Activated CD8-positive, alpha-beta T cell treated with anti-CD3 and anti-CD28 coated beads for 36 hours (primary cell): ENCODE measurements around the gene COL19A1. TPM values are rescaled to one million over a fixed set of nuclear protein-coding genes. Genes with fewer than 3 reads are reported as not detected.

Source experiments
- ATAC-seq: fragments of 200-7000 bp; cut with Tn5 transposase; one replicate; pipeline ENCODE4 v1.10.0; 2021; ENCODE audit warnings: mild to moderate bottlenecking, moderate library complexity
- CTCF ChIA-PET: fragments of 350-600 bp; sonication (Branson Sonifier 250); formaldehyde crosslinking; loops from one replicate; lab custom pipeline; 2021; ENCODE audit warnings: antibody characterized with exemption; lab: Charles Lee
- POLR2A ChIA-PET: fragments of 350-600 bp; sonication (Branson Sonifier 250); formaldehyde crosslinking; loops from one replicate; lab custom pipeline; 2021; ENCODE audit warnings: antibody characterized with exemption; lab: Charles Lee
- DNase-seq: peaks from one replicate; pipeline ENCODE4 v3.0.0-alpha.2; 2020
- H3K27ac Mint-ChIP-seq: one replicate; pipeline ENCODE4 v1.8.0; 2021; ENCODE audit warnings: mild to moderate bottlenecking, mixed read lengths
- H3K27me3 Mint-ChIP-seq: one replicate; pipeline ENCODE4 v1.8.0; 2021; ENCODE audit warnings: mixed read lengths
- H3K36me3 Mint-ChIP-seq: one replicate; pipeline ENCODE4 v1.8.0; 2021; ENCODE audit warnings: low read depth, mixed read lengths
- H3K4me1 Mint-ChIP-seq: one replicate; pipeline ENCODE4 v1.8.0; 2021; ENCODE audit warnings: low read depth, mixed read lengths
- H3K4me3 Mint-ChIP-seq: one replicate; pipeline ENCODE4 v1.8.0; 2021; ENCODE audit warnings: mild to moderate bottlenecking, moderate library complexity, mixed read lengths
- H3K9me3 Mint-ChIP-seq: one replicate; pipeline ENCODE4 v1.8.0; 2021; ENCODE audit warnings: mixed read lengths
- intact Hi-C: fragments of 100-400 bp; cut with micrococcal nuclease; formaldehyde crosslinking; loops from one replicate; pipeline ENCODE4 v1.10.0; 2022
- total RNA-seq, 2 experiments: library from RNA; stranded (reverse); gene quantifications; one replicate each; pipeline ENCODE4 v1.2.3, GENCODE V29; 2021
- TF ChIP-seq, protein P1 (sequence below): fragments of 200-600 bp; IDR thresholded peaks from one replicate; pipeline ENCODE4 v1.8.0; 2022; ENCODE audit warnings: antibody characterized with exemption, mild to moderate bottlenecking

COL19A1 gene
- total RNA-seq, 2 experiments from 2014 or later: 0.14 TPM; not detected in 1

DNA sequence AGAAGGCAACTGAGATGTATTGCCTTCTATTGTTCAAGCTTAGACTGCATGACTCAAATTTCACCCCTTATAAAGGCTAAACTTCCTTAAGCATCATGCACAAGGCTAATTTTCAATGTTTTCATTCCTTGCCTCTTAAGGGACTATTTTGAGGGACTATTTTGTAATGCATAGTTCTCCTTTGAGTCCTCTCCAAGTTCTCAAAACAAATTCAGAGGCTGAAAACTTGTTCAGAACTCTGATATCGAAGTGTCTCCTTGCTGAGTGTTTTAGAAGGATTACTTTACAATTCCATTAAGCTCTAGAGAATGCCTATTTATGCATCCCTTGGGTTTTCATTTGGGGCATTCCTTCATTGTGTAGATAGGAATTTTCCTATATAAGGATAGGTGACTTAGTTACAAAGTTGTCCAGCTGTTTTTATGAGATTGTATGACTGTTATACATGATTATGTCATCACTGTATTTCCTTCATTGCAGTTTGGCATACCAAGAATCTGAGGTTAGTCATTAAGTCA is 41.7 kb downstream of the COL19A1 start:
- ChIA-PET CTCF (no interaction called here), POLR2A (no interaction called here)
- DNase-seq: no peak
- TF ChIP-seq, protein P1, sequence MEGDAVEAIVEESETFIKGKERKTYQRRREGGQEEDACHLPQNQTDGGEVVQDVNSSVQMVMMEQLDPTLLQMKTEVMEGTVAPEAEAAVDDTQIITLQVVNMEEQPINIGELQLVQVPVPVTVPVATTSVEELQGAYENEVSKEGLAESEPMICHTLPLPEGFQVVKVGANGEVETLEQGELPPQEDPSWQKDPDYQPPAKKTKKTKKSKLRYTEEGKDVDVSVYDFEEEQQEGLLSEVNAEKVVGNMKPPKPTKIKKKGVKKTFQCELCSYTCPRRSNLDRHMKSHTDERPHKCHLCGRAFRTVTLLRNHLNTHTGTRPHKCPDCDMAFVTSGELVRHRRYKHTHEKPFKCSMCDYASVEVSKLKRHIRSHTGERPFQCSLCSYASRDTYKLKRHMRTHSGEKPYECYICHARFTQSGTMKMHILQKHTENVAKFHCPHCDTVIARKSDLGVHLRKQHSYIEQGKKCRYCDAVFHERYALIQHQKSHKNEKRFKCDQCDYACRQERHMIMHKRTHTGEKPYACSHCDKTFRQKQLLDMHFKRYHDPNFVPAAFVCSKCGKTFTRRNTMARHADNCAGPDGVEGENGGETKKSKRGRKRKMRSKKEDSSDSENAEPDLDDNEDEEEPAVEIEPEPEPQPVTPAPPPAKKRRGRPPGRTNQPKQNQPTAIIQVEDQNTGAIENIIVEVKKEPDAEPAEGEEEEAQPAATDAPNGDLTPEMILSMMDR: no peak
- ATAC-seq: no peak
- H3K27ac Mint-ChIP-seq: no peak overlapping the region
- intact Hi-C loops: no loop called here
- no peaks in the 10 kb centered on the region for H3K4me1 Mint-ChIP-seq
- H3K4me3 Mint-ChIP-seq: no peak overlapping the region
- no peaks in the 10 kb centered on the region for H3K9me3 Mint-ChIP-seq
- no peaks in the 10 kb centered on the region for H3K36me3 Mint-ChIP-seq
- H3K27me3 Mint-ChIP-seq: peaks cover 3% of the 10 kb centered on the region

DNA sequence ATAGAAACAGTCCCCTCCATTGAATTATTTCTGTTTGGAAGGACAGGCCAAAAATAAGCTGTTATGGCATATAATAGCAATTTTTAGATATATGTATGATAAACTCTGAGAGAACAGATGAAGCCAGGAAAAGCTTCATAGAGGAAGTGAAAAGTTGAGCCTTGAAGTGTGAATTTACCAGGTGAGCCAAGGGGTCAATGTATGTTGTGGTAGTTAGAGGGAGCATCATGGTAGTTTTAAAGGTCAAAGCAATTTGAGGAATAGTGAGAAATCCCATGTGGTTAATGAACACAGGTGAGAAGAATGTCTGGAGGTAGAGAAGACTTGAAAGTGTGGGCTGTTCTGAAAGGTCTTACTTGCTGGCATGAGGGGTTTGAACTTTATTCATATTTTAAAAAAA is 47.0 kb downstream of the COL19A1 start:
- POLR2A ChIA-PET: no interaction called here
- intact Hi-C loops: no loop called here

DNA sequence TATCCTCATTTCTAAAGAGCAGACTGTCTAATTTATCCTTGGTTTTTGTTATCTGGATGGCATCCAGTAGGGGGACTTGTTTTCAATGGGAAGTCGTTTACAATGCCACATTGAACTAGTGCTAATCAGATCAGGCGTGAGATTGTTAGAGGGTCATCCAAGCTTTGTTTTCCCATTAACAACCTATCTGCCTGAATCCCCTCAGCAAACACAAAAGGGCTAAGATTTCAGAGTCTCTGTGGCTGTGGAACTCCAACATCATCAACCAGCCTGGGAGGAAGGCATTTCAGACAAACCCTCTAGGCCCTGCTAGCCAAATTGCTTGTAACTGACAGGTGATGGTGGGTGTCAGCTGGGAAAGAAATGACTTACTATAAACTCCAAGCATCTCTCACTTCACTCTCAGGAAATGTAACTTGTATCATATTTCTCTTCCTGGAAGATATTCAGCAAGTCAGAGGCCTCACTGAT is 47.7 kb downstream of the COL19A1 start:
- DNase-seq: no peak
- no peak for ATAC-seq
- CTCF ChIA-PET: no interaction called here
- TF ChIP-seq, protein P1: no peak
- Mint-ChIP-seq H3K27ac (no peak overlapping the region), H3K36me3 (no peaks in the 10 kb centered on the region), H3K27me3 (peaks cover 5% of the 10 kb centered on the region), H3K4me1 (peaks cover 7% of the 10 kb centered on the region), H3K4me3 (no peak overlapping the region), H3K9me3 (no peaks in the 10 kb centered on the region)
- POLR2A ChIA-PET: no interaction called here
- intact Hi-C loops: no loop called here

More for the DNA sequence above, 47.0 kb downstream of the COL19A1 start:
- no peak overlapping the region for H3K4me3 Mint-ChIP-seq
- no peaks in the 10 kb centered on the region for H3K9me3 Mint-ChIP-seq
- CTCF ChIA-PET: no interaction called here
- TF ChIP-seq, protein P1: no peak
- ATAC-seq (no peak), DNase-seq (no peak)
- H3K27me3 Mint-ChIP-seq: peaks cover 5% of the 10 kb centered on the region
- H3K36me3 Mint-ChIP-seq: no peaks in the 10 kb centered on the region
- H3K4me1 Mint-ChIP-seq: peaks cover 7% of the 10 kb centered on the region
- no peak overlapping the region for H3K27ac Mint-ChIP-seq

DNA sequence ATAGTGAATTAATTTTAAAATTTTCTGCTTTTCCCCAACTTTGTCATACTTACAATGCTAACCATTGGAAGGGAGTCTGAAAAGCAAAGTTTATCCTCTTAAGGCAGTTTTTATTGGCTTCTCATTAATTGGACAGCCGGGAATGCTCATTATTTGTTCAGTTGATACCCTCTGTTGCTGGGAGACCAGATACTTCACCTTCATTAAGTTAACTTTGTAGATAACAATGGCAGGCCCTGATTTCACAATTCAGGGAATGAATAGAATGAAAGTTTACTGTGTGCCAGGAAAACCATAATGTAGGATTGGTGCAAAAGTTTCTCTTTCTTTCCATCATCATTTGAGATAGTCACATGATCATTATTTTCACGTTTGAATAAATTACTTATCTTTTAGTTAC is 49.0 kb downstream of the COL19A1 start:
- intact Hi-C loops: no loop called here
- H3K27ac Mint-ChIP-seq: no peak overlapping the region
- peaks cover 5% of the 10 kb centered on the region for H3K27me3 Mint-ChIP-seq
- no peak for ATAC-seq
- CTCF ChIA-PET: no interaction called here
- no peaks in the 10 kb centered on the region for H3K36me3 Mint-ChIP-seq
- POLR2A ChIA-PET: no interaction called here
- TF ChIP-seq, protein P1: no peak
- no peaks in the 10 kb centered on the region for H3K9me3 Mint-ChIP-seq
- H3K4me1 Mint-ChIP-seq: peaks cover 7% of the 10 kb centered on the region
- no peak for DNase-seq
- H3K4me3 Mint-ChIP-seq: no peak overlapping the region

DNA sequence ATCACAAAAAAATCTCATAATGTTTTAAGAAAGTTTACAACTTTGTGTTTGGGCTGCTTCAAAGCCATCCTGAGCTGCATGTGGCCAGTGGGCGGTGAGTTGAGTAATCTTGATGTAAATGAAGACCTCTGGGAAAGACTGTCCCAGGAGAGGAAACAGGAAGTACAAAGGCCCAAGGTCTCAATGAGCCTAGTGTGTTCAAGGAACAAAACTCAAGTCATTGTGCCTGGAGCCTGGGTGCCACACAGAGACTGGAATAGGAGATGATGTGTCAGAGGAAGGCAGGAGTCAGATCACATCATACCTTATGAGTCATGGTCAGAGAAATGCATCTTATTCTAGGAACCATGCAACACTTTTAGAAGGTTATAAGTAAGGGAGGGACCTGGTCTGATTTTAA is 51.5 kb downstream of the COL19A1 start:
- Mint-ChIP-seq H3K4me1 (peaks cover 7% of the 10 kb centered on the region), H3K4me3 (no peak overlapping the region), H3K27me3 (peaks cover 2% of the 10 kb centered on the region), H3K27ac (no peak overlapping the region), H3K36me3 (no peaks in the 10 kb centered on the region), H3K9me3 (no peaks in the 10 kb centered on the region)
- ATAC-seq (peak; percentile 98), DNase-seq (peak; percentile 34)
- CTCF ChIA-PET: interaction anchor here (0.6 kb wide), 1 partner anchor 51 kb away, joined by 3 read pairs; the partner anchor contains the start of gene COL19A1
- intact Hi-C loops: no loop called here
- TF ChIP-seq, protein P1: no peak
- POLR2A ChIA-PET: no interaction called here
